Neuronal stem cell (in vitro differentiated cells): ENCODE measurements around the gene CHL1.
A peak's percentile ranks its signal among the peaks of the same experiment; 100 is the strongest.

Source experiments
- DNase-seq: peaks from one replicate; pipeline ENCODE4 v3.0.0-alpha.2; 2013; ENCODE audit warnings: low spot score
- H2AFZ ChIP-seq: one replicate; pipeline ENCODE4 v1.6.1; 2013; ENCODE audit warnings: mild to moderate bottlenecking, low read length, inconsistent platforms
- H2AK5ac ChIP-seq: 2 replicates; pipeline ENCODE4 v1.6.1; 2013; ENCODE audit warnings: low read depth, mild to moderate bottlenecking, inconsistent platforms, low read length, moderate library complexity, mixed read lengths
- H2BK120ac ChIP-seq: 2 replicates; pipeline ENCODE4 v1.6.1; 2013; ENCODE audit warnings: low read depth, mild to moderate bottlenecking, inconsistent platforms, low read length, moderate library complexity, mixed read lengths
- H2BK12ac ChIP-seq: one replicate; pipeline ENCODE4 v1.6.1; 2013; ENCODE audit warnings: low read length, inconsistent platforms
- H2BK15ac ChIP-seq: 2 replicates; pipeline ENCODE4 v1.6.1; 2013; ENCODE audit warnings: mild to moderate bottlenecking, low read length, inconsistent platforms, mixed read lengths
- H2BK5ac ChIP-seq: one replicate; pipeline ENCODE4 v1.6.1; 2013; ENCODE audit warnings: inconsistent platforms, mild to moderate bottlenecking, low read length, moderate library complexity
- H3K14ac ChIP-seq: one replicate; pipeline ENCODE4 v1.6.1; 2013; ENCODE audit warnings: low read length, inconsistent platforms
- H3K18ac ChIP-seq: 2 replicates; pipeline ENCODE4 v1.6.1; 2013; ENCODE audit warnings: low read length, inconsistent platforms
- H3K23ac ChIP-seq: 2 replicates; pipeline ENCODE4 v1.6.1; 2013; ENCODE audit warnings: low read depth, mild to moderate bottlenecking, mixed read lengths, low read length, inconsistent platforms; ENCODE audit not compliant: poor library complexity
- H3K27ac ChIP-seq: replicated peaks from 3 replicates; pipeline ENCODE4 v1.5.1; 2013; ENCODE audit warnings: low read length, inconsistent platforms
- H3K27me3 ChIP-seq, 3 experiments: 2 replicates each; pipeline ENCODE4 v1.6.1; 2013; ENCODE audit warnings: low read length in 3 of 3, mild to moderate bottlenecking in 2 of 3, inconsistent platforms in 1 of 3, low read depth in 1 of 3, mixed read lengths in 1 of 3, moderate library complexity in 1 of 3; ENCODE audit not compliant: control insufficient read depth in 3 of 3, insufficient read depth in 3 of 3
- H3K36me3 ChIP-seq, 2 donors: replicated peaks in 1 of 2; 2 replicates each; pipeline ENCODE4 v1.6.1; 2013; ENCODE audit warnings: low read length in 2 of 2; ENCODE audit not compliant: control insufficient read depth in 2 of 2, insufficient read depth in 2 of 2
- H3K4ac ChIP-seq: 2 replicates; pipeline ENCODE4 v1.6.1; 2013; ENCODE audit warnings: inconsistent platforms, mild to moderate bottlenecking, low read length, moderate library complexity
- H3K4me1 ChIP-seq, 2 donors: 1 replicate in 1 of 2; 2 replicates in 1 of 2; pipeline ENCODE4 v1.6.1; 2013; ENCODE audit warnings: low read length in 2 of 2, low read depth in 1 of 2; ENCODE audit not compliant: control insufficient read depth in 2 of 2, insufficient read depth in 1 of 2
- H3K4me2 ChIP-seq: one replicate; pipeline ENCODE4 v1.6.1; 2013; ENCODE audit warnings: mild to moderate bottlenecking, low read length, inconsistent platforms; ENCODE audit not compliant: insufficient read depth, poor library complexity, severe bottlenecking
- H3K4me3 ChIP-seq, 2 donors: 2 replicates each; pipeline ENCODE4 v1.5.1; 2013; ENCODE audit warnings: low read length in 2 of 2, mild to moderate bottlenecking in 2 of 2, inconsistent platforms in 1 of 2, moderate library complexity in 1 of 2
- H3K79me1 ChIP-seq: one replicate; pipeline ENCODE4 v1.6.1; 2013; ENCODE audit warnings: low read depth, mild to moderate bottlenecking, inconsistent platforms, low read length, moderate library complexity
- H3K9ac ChIP-seq: one replicate; pipeline ENCODE4 v1.6.1; 2013; ENCODE audit warnings: mild to moderate bottlenecking, low read depth, low read length, inconsistent platforms; ENCODE audit not compliant: poor library complexity
- H3K9me3 ChIP-seq, 2 donors: replicated peaks in 1 of 2; 2 replicates each; pipeline versions ENCODE3 to v1.6.1; 2013; ENCODE audit warnings: low read length in 2 of 2, mild to moderate bottlenecking in 2 of 2, inconsistent platforms in 1 of 2, low read depth in 1 of 2, mixed read lengths in 1 of 2, moderate library complexity in 1 of 2; ENCODE audit not compliant: control insufficient read depth in 2 of 2, insufficient read depth in 1 of 2
- H4K8ac ChIP-seq: one replicate; pipeline ENCODE4 v1.6.1; 2013; ENCODE audit warnings: low read depth, mild to moderate bottlenecking, inconsistent platforms, low read length, moderate library complexity
- H4K91ac ChIP-seq: one replicate; pipeline ENCODE4 v1.6.1; 2013; ENCODE audit warnings: low read length, low read depth, mild to moderate bottlenecking, inconsistent platforms; ENCODE audit not compliant: poor library complexity
- WGBS, 2 donors: extraction: QIAGEN DNeasy Blood & Tissue Kit; methylation state at CpG; one replicate each; pipeline ENCODE4 v1.1.7; 2013; ENCODE audit warnings: missing lambda C conversion rate in 2 of 2, mixed read lengths in 1 of 2; ENCODE audit not compliant: insufficient read length in 2 of 2, insufficient replicate concordance in 1 of 2; ENCODE audit errors: extremely low coverage in 2 of 2; 5-methylcytosine and 5-hydroxymethylcytosine counted together

Gene CHL1

DNA sequence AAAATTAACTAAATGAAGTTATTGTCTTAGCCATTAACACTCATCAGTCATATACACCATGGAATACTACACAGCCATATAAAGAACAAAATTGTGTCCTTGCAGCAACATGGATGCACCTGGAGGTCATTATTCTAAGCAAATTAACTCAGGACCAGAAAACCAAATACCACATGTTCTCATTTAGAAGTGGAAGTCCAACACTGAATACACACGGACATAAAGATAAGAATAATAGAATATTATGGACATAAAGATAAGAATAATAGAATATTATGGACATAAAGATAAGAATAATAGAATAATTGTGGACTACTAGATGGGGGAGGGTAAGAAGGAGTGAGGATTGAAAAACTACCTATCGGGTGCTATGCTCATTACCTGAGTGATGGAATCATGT lies 122.3 kb downstream of the CHL1 start:
- no peaks in the 10 kb centered on the region for H3K4me1 ChIP-seq
- H3K4ac ChIP-seq, result no peak overlapping the region
- H2BK5ac ChIP-seq, result no peak overlapping the region
- H3K18ac ChIP-seq, result no peak overlapping the region
- no peaks in the 10 kb centered on the region for H3K27me3 ChIP-seq
- H2BK15ac ChIP-seq, result no peak overlapping the region
- H3K79me1 ChIP-seq, result no peaks in the 10 kb centered on the region
- no peaks in the 10 kb centered on the region for H3K9me3 ChIP-seq
- no peaks in the 10 kb centered on the region for H3K36me3 ChIP-seq
- H3K27ac ChIP-seq, result no peak overlapping the region
- no peak overlapping the region for H4K91ac ChIP-seq
- no peak overlapping the region for H4K8ac ChIP-seq
- no peak overlapping the region for H3K9ac ChIP-seq
- DNase-seq, result no peak
- H3K23ac ChIP-seq, result no peak overlapping the region
- no peak overlapping the region for H3K4me3 ChIP-seq
- H2AK5ac ChIP-seq, result no peak overlapping the region
- H3K14ac ChIP-seq, result no peak overlapping the region
- no peak overlapping the region for H2BK12ac ChIP-seq
- no peak overlapping the region for H2AFZ ChIP-seq
- H2BK120ac ChIP-seq, result no peak overlapping the region
- no CpG with 5 or more reads among the region's 2 CpGs for WGBS, 2 donors
- H3K4me2 ChIP-seq, result no peak overlapping the region

GRCh38 chr3:324423-324822 lies 127.9 kb downstream of the CHL1 start:
- Histone ChIP-seq H3K4me2 (no peak overlapping the region), H3K9ac (no peak overlapping the region), H2AK5ac (no peak overlapping the region), H3K79me1 (no peaks in the 10 kb centered on the region), H2BK15ac (no peak overlapping the region), H2AFZ (peak overlapping the region; percentile 11), H4K91ac (no peak overlapping the region), H3K4me1 (no peaks in the 10 kb centered on the region), H3K23ac (no peak overlapping the region), H3K27ac (no peak overlapping the region), H3K4me3 (no peak overlapping the region), H3K18ac (no peak overlapping the region), H3K4ac (no peak overlapping the region), H4K8ac (no peak overlapping the region), H2BK120ac (no peak overlapping the region), H3K36me3 (no peaks in the 10 kb centered on the region), H3K14ac (no peak overlapping the region), H3K27me3 (no peaks in the 10 kb centered on the region), H2BK12ac (no peak overlapping the region), H3K9me3 (no peaks in the 10 kb centered on the region), H2BK5ac (no peak overlapping the region)
- DNase-seq, result no peak
- no CpG with 5 or more reads among the region's 2 CpGs for WGBS, 2 donors

- no peak overlapping the region for H3K18ac ChIP-seq
- no peak overlapping the region for H3K14ac ChIP-seq
- no peak overlapping the region for H2BK120ac ChIP-seq
- no peak overlapping the region for H2BK12ac ChIP-seq
- H3K4me1 ChIP-seq, result no peaks in the 10 kb centered on the region
- no peaks in the 10 kb centered on the region for H3K79me1 ChIP-seq
- H2AK5ac ChIP-seq, result no peak overlapping the region
- no CpG with 5 or more reads among the region's 1 CpG for WGBS, 2 donors
- H3K36me3 ChIP-seq, result no peaks in the 10 kb centered on the region
- no peak overlapping the region for H3K4ac ChIP-seq
- no peak overlapping the region for H3K27ac ChIP-seq
- H3K27me3 ChIP-seq, result no peaks in the 10 kb centered on the region
- no peak overlapping the region for H4K8ac ChIP-seq
- H3K9me3 ChIP-seq, result no peaks in the 10 kb centered on the region
- H2AFZ ChIP-seq, result no peak overlapping the region
- no peak overlapping the region for H3K4me2 ChIP-seq
- no peak overlapping the region for H3K23ac ChIP-seq
- no peak for DNase-seq
- no peak overlapping the region for H2BK5ac ChIP-seq
- H2BK15ac ChIP-seq, result no peak overlapping the region
- no peak overlapping the region for H3K9ac ChIP-seq
- H3K4me3 ChIP-seq, result no peak overlapping the region
- H4K91ac ChIP-seq, result no peak overlapping the region
Observed at GRCh38 chr3:325495-325894, 128.9 kb downstream of the CHL1 start.

DNA sequence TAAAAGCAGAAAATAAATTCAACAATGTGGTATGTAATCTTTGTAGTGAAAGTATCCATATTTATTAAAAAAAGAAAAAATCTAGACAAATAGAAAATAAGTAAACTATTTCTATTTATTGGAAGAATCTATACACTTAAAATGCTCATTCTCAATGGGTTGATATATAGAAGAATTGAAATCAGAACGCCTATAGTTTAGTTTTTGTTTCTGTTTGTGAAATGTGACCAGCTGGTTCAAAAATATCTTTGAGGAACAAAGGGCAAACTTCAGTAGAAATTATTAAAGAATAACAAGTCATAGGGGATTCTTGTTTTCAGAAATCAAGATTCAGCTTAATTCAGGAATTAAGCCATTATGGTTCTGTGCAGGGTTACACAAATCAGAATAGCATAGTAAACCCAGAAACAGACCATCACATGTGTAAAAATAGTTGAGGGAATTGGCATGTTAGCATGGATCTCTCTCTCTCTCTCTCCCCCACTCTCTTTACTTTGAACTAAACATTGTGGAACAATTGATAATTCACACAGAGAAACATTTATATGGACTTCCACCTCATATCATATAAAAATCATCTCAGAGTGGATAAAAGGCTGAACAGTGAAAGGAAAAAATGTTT lies 134.0 kb downstream of the CHL1 start:
- Histone ChIP-seq H4K91ac (no peak overlapping the region), H3K27me3 (no peaks in the 10 kb centered on the region), H3K36me3 (no peaks in the 10 kb centered on the region), H3K9me3 (no peaks in the 10 kb centered on the region), H3K4me3 (no peak overlapping the region), H4K8ac (no peak overlapping the region), H2AFZ (no peak overlapping the region), H3K79me1 (no peaks in the 10 kb centered on the region), H3K23ac (no peak overlapping the region), H3K14ac (no peak overlapping the region), H3K4ac (no peak overlapping the region), H2AK5ac (no peak overlapping the region), H3K9ac (no peak overlapping the region), H2BK15ac (no peak overlapping the region), H3K27ac (no peak overlapping the region), H3K18ac (no peak overlapping the region), H3K4me2 (no peak overlapping the region), H2BK5ac (no peak overlapping the region), H3K4me1 (peaks cover 0 to 5% of the 10 kb centered on the region in 2 donors), H2BK12ac (no peak overlapping the region), H2BK120ac (no peak overlapping the region)
- DNase-seq, result no peak
- WGBS, 2 donors, result no CpG with 5 or more reads among the region's 1 CpG
